DOHH2 (cell line): Measurements from ENCODE around the gene APLP2.

Source experiments
- CTCF ChIP-seq: fragments of 200-600 bp; sonication (generic); IDR thresholded peaks from one replicate; pipeline ENCODE4 v1.5.1; 2014; ENCODE audit warnings: antibody characterized with exemption, mild to moderate bottlenecking, low read depth, low read length; ENCODE audit not compliant: poor library complexity, severe bottlenecking
- EZH2phosphoT487 ChIP-seq: fragments of 200-600 bp; sonication (generic); IDR thresholded peaks from 2 replicates; pipeline ENCODE4 v1.6.1; 2017; ENCODE audit warnings: borderline replicate concordance, mild to moderate bottlenecking, antibody characterized with exemption, low read length, moderate library complexity, mixed read lengths

- TF ChIP-seq CTCF (no peak), EZH2phosphoT487 (no peak)
Observed at GRCh38 chr11:130159657-130160497, 90.2 kb downstream of the APLP2 start, which contains the start of gene ST14.
